ENCODE results near the gene RNF149. TPM values are rescaled to one million over a fixed set of nuclear protein-coding genes. Genes with fewer than 3 reads are reported as not detected.

Gene RNF149
- total and polyA plus RNA-seq, 2 experiments from 2014 or later = 38.8 to 47.6 TPM

DNA sequence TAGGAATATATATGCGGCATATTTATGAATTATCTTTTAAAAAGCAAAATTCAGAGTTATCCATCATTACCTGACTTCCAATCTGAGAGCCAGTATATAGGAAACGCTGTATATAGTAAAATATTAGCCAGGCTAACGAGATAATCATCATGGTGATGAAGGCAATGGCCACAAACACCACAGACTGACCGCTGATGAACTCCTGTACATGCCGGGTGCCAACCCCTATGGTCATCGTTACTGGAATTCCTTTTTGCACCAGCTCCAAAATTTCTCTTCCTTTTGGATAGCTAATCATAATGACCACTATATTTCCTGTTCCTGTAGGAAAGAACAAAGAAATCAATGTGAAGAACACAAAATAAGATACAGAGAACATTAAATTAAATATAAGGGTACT lies 13.6 kb downstream of the RNF149 start:
- Mint-ChIP-seq H3K27ac (no peak overlapping the region), H3K9me3 (no peaks in the 10 kb centered on the region), H3K4me1 (peaks cover under 1% of the 10 kb centered on the region; the same call in 2 of the 3 replicates), H3K27me3 (ENCODE audit: insufficient read depth, low read depth, poor library complexity) (no peaks in the 10 kb centered on the region), H3K4me3 (no peak overlapping the region), H3K36me3 (ENCODE audit: low read depth) (peaks cover 6% of the 10 kb centered on the region; the same call in 2 of the 3 replicates)
- no peak for TF ChIP-seq STAT1 (IDR thresholded peaks at IDR 0.05; ENCODE audit: unreplicated experiment)
- TF ChIP-seq EZH2phosphoT487 (IDR thresholded peaks at IDR 0.05; ENCODE audit: unreplicated experiment) = no peak
- no peak for TF ChIP-seq NANOG (IDR thresholded peaks at IDR 0.05; ENCODE audit: borderline replicate concordance)
- Histone ChIP-seq H2AFZ (no peak overlapping the region), H3F3A (replicated peaks; ENCODE audit: low read depth) (no peaks in the 10 kb centered on the region), H3K27me3 (ENCODE audit: insufficient read depth) (no peaks in the 10 kb centered on the region), H3K36me3 (ENCODE audit: insufficient read depth) (no peaks in the 10 kb centered on the region; the same call in 1 of the 2 replicates), H3K4me3 (no peak overlapping the region), H3K27ac (ENCODE audit: low read depth) (no peak overlapping the region), H3K4me1 (ENCODE audit: insufficient read depth) (0 out of 2 replicates have a peak, but pooled peaks cover 1% of the 10 kb centered on the region), H3K4me2 (no peak overlapping the region), H4K20me1 (replicated peaks; ENCODE audit: insufficient read depth) (peaks cover 16% of the 10 kb centered on the region; the same call in 1 of the 2 replicates), H3K9me2 (ENCODE audit: insufficient read depth) (no peaks in the 10 kb centered on the region), H3K79me2 (replicated peaks; ENCODE audit: insufficient read depth) (peaks cover 59% of the 10 kb centered on the region)
- no peak for ATAC-seq
- no peak for DNase-seq (ENCODE audit: low spot score)

GRCh38 chr2:101293544-101293943 lies 15.0 kb downstream of the RNF149 start:
- Histone ChIP-seq H3K4me1 (ENCODE audit: insufficient read depth) (no peaks in the 10 kb centered on the region), H3K27ac (ENCODE audit: low read depth) (no peak overlapping the region), H3K79me2 (replicated peaks; ENCODE audit: insufficient read depth) (peaks cover 46% of the 10 kb centered on the region), H3K4me3 (no peak overlapping the region), H3K9me2 (ENCODE audit: insufficient read depth) (no peaks in the 10 kb centered on the region), H3K27me3 (ENCODE audit: insufficient read depth) (no peaks in the 10 kb centered on the region), H4K20me1 (replicated peaks; ENCODE audit: insufficient read depth) (peaks cover 13% of the 10 kb centered on the region; the same call in 1 of the 2 replicates), H3K4me2 (no peak overlapping the region), H3F3A (replicated peaks; ENCODE audit: low read depth) (no peaks in the 10 kb centered on the region), H2AFZ (no peak overlapping the region), H3K36me3 (ENCODE audit: insufficient read depth) (peaks cover 5% of the 10 kb centered on the region; the same call in 1 of the 2 replicates)
- ATAC-seq (no peak), DNase-seq (ENCODE audit: low spot score) (no peak)
- H3K4me1 Mint-ChIP-seq = no peaks in the 10 kb centered on the region; the same call in 1 of the 3 replicates
- no peaks in the 10 kb centered on the region for H3K9me3 Mint-ChIP-seq
- no peak overlapping the region; the same call in 1 of the 2 replicates for H3K27ac Mint-ChIP-seq
- no peak for TF ChIP-seq NANOG (IDR thresholded peaks at IDR 0.05; ENCODE audit: borderline replicate concordance)
- H3K4me3 Mint-ChIP-seq = no peak overlapping the region
- H3K36me3 Mint-ChIP-seq (ENCODE audit: low read depth) = peaks cover 6% of the 10 kb centered on the region; the same call in 2 of the 3 replicates
- H3K27me3 Mint-ChIP-seq (ENCODE audit: insufficient read depth, low read depth, poor library complexity) = no peaks in the 10 kb centered on the region

DNA sequence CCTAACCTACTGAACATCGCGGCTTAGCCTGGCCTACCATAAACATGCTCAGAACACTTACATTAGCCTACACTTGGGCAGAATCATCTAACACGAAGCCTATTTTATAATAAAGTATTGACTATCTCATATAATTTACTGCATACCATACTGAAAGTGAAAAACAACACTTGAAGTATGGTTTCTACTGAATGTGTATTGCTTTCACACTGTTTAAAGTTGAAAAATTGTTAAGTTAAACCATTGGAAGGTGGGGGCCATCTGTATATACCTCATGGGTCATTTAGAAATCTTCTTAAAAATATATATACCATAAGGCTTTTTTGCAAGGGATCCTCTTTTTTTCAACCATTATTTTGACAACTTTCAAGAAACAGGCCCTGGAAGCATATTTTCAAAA lies 16.5 kb downstream of the RNF149 start:
- Mint-ChIP-seq H3K4me3 (no peak overlapping the region), H3K36me3 (ENCODE audit: low read depth) (peaks cover 13% of the 10 kb centered on the region; the same call in 2 of the 3 replicates), H3K27ac (no peak overlapping the region), H3K4me1 (no peaks in the 10 kb centered on the region; the same call in 1 of the 3 replicates), H3K27me3 (ENCODE audit: insufficient read depth, low read depth, poor library complexity) (no peaks in the 10 kb centered on the region), H3K9me3 (no peaks in the 10 kb centered on the region)
- no peak for DNase-seq (ENCODE audit: low spot score)
- Histone ChIP-seq H2AFZ (no peak overlapping the region), H4K20me1 (replicated peaks; ENCODE audit: insufficient read depth) (peaks cover 6% of the 10 kb centered on the region; the same call in 1 of the 2 replicates), H3K4me1 (ENCODE audit: insufficient read depth) (no peaks in the 10 kb centered on the region), H3K36me3 (ENCODE audit: insufficient read depth) (peaks cover 7% of the 10 kb centered on the region; the same call in 1 of the 2 replicates), H3K4me2 (no peak overlapping the region), H3K27ac (ENCODE audit: low read depth) (no peak overlapping the region), H3K27me3 (ENCODE audit: insufficient read depth) (no peaks in the 10 kb centered on the region), H3K79me2 (replicated peaks; ENCODE audit: insufficient read depth) (peaks cover 30% of the 10 kb centered on the region), H3K9me2 (ENCODE audit: insufficient read depth) (no peaks in the 10 kb centered on the region), H3K4me3 (no peak overlapping the region), H3F3A (replicated peaks; ENCODE audit: low read depth) (no peaks in the 10 kb centered on the region)
- ATAC-seq = no peak
- TF ChIP-seq EZH2 (IDR thresholded peaks at IDR 0.05; ENCODE audit: low read depth, unreplicated experiment) (no peak), NANOG (IDR thresholded peaks at IDR 0.05; ENCODE audit: borderline replicate concordance) (no peak), POLR2AphosphoS5 (IDR thresholded peaks at IDR 0.05; ENCODE audit: low read depth) (no peak), ZNF331 (CRISPR knock-in tag; IDR thresholded peaks at IDR 0.05; ENCODE audit: low read depth) (no peak), JUNB (IDR thresholded peaks at IDR 0.05; ENCODE audit: unreplicated experiment) (no peak), ETS1 (IDR thresholded peaks at IDR 0.05) (no peak), STAT1 (IDR thresholded peaks at IDR 0.05; ENCODE audit: unreplicated experiment) (no peak), CREB1 (CRISPR knock-in tag; IDR thresholded peaks at IDR 0.05; ENCODE audit: low read depth) (no peak)
- TF ChIP-seq, protein P1, sequence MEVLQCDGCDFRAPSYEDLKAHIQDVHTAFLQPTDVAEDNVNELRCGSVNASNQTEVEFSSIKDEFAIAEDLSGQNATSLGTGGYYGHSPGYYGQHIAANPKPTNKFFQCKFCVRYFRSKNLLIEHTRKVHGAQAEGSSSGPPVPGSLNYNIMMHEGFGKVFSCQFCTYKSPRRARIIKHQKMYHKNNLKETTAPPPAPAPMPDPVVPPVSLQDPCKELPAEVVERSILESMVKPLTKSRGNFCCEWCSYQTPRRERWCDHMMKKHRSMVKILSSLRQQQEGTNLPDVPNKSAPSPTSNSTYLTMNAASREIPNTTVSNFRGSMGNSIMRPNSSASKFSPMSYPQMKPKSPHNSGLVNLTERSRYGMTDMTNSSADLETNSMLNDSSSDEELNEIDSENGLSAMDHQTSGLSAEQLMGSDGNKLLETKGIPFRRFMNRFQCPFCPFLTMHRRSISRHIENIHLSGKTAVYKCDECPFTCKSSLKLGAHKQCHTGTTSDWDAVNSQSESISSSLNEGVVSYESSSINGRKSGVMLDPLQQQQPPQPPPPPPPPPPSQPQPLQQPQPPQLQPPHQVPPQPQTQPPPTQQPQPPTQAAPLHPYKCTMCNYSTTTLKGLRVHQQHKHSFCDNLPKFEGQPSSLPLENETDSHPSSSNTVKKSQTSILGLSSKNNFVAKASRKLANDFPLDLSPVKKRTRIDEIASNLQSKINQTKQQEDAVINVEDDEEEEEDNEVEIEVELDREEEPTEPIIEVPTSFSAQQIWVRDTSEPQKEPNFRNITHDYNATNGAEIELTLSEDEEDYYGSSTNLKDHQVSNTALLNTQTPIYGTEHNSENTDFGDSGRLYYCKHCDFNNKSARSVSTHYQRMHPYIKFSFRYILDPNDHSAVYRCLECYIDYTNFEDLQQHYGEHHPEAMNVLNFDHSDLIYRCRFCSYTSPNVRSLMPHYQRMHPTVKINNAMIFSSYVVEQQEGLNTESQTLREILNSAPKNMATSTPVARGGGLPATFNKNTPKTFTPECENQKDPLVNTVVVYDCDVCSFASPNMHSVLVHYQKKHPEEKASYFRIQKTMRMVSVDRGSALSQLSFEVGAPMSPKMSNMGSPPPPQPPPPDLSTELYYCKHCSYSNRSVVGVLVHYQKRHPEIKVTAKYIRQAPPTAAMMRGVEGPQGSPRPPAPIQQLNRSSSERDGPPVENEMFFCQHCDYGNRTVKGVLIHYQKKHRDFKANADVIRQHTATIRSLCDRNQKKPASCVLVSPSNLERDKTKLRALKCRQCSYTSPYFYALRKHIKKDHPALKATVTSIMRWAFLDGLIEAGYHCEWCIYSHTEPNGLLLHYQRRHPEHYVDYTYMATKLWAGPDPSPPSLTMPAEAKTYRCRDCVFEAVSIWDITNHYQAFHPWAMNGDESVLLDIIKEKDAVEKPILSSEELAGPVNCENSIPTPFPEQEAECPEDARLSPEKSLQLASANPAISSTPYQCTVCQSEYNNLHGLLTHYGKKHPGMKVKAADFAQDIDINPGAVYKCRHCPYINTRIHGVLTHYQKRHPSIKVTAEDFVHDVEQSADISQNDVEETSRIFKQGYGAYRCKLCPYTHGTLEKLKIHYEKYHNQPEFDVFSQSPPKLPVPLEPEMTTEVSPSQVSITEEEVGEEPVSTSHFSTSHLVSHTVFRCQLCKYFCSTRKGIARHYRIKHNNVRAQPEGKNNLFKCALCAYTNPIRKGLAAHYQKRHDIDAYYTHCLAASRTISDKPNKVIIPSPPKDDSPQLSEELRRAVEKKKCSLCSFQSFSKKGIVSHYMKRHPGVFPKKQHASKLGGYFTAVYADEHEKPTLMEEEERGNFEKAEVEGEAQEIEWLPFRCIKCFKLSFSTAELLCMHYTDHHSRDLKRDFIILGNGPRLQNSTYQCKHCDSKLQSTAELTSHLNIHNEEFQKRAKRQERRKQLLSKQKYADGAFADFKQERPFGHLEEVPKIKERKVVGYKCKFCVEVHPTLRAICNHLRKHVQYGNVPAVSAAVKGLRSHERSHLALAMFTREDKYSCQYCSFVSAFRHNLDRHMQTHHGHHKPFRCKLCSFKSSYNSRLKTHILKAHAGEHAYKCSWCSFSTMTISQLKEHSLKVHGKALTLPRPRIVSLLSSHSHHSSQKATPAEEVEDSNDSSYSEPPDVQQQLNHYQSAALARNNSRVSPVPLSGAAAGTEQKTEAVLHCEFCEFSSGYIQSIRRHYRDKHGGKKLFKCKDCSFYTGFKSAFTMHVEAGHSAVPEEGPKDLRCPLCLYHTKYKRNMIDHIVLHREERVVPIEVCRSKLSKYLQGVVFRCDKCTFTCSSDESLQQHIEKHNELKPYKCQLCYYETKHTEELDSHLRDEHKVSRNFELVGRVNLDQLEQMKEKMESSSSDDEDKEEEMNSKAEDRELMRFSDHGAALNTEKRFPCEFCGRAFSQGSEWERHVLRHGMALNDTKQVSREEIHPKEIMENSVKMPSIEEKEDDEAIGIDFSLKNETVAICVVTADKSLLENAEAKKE (CRISPR knock-in tag; IDR thresholded peaks at IDR 0.05) = no peak
